A549 (cell line): Measurements from ENCODE around the gene KSR2.

ENCODE experiments used
- CTCF ChIP-seq: fragments of >200 bp; sonication (Bioruptor Twin); formaldehyde crosslinking; IDR thresholded peaks from 3 replicates; pipeline ENCODE4 v1.5.1; 2016
- EHMT2 ChIP-seq: fragments of 200-600 bp; sonication (generic); IDR thresholded peaks from 2 replicates; pipeline ENCODE4 v1.6.1; 2016; ENCODE audit warnings: antibody characterized with exemption, low read depth, mild to moderate bottlenecking, moderate library complexity
- EP300 ChIP-seq, 2 experiments: fragments of >200 bp; sonication (Bioruptor Twin); formaldehyde crosslinking; IDR thresholded peaks; 2 replicates in 1 of 2; 3 replicates in 1 of 2; pipeline ENCODE4 v1.6.1; 2016 to 2017
- FOSL2 ChIP-seq, 2 experiments: fragments of 450-650 bp in 1 of 2; fragments of >200 bp in 1 of 2; sonication (Bioruptor Twin) in 1 of 2; formaldehyde crosslinking; IDR thresholded peaks; 2 replicates each; pipeline versions ENCODE4 v1.5.0 to v1.6.1; 2016 to 2020; ENCODE audit warnings: mild to moderate bottlenecking in 1 of 2, moderate library complexity in 1 of 2
- HDAC2 ChIP-seq: fragments of 200-600 bp; sonication (generic); IDR thresholded peaks from 2 replicates; pipeline ENCODE4 v1.6.1; 2016
- KDM1A ChIP-seq: fragments of 200-600 bp; sonication (generic); IDR thresholded peaks from 2 replicates; pipeline ENCODE4 v1.6.1; 2016; ENCODE audit warnings: low read depth, mild to moderate bottlenecking
- MAZ ChIP-seq: fragments of 150-350 bp; IDR thresholded peaks from 2 replicates; pipeline ENCODE4 v1.6.1; 2014; ENCODE audit warnings: antibody characterized with exemption, low read depth, low read length, borderline replicate concordance
- NFE2L2 ChIP-seq: fragments of 150-350 bp; conservative IDR thresholded peaks from 2 replicates; pipeline ENCODE4 v1.6.1; 2014; ENCODE audit warnings: low read length
- PHF8 ChIP-seq: fragments of 200-600 bp; sonication (generic); IDR thresholded peaks from 2 replicates; pipeline ENCODE4 v1.6.1; 2016; ENCODE audit warnings: low read depth, mild to moderate bottlenecking, antibody characterized with exemption, moderate library complexity, borderline replicate concordance
- RAD21 ChIP-seq, 2 experiments: fragments of >200 bp in 1 of 2; sonication (Bioruptor Twin) in 1 of 2; formaldehyde crosslinking in 1 of 2; IDR thresholded peaks in 1 of 2; conservative IDR thresholded peaks in 1 of 2; 2 replicates in 1 of 2; 3 replicates in 1 of 2; pipeline ENCODE4 v1.6.1; 2012 to 2018; ENCODE audit warnings: inconsistent platforms in 1 of 2
- SMC3 ChIP-seq: fragments of >200 bp; sonication (Bioruptor Twin); formaldehyde crosslinking; IDR thresholded peaks from 3 replicates; pipeline ENCODE4 v1.6.1; 2018; ENCODE audit warnings: inconsistent platforms

- TF ChIP-seq RAD21 (conservative IDR thresholded peaks at IDR 0.05 in 1 of 2, IDR thresholded peaks at IDR 0.05 in 1 of 2) (no peak), CTCF (no peak), KDM1A (no peak), EHMT2 (no peak), EP300 (IDR thresholded peaks at IDR 0.05) (no peak), MAZ (no peak), PHF8 (no peak), SMC3 (no peak), HDAC2 (no peak), FOSL2 (IDR thresholded peaks at IDR 0.05) (no peak), FOSL2 (CRISPR knock-in tag; IDR thresholded peaks at IDR 0.05) (no peak), NFE2L2 (no peak)
Measured at GRCh38 chr12:117528538-117528937, 440.3 kb downstream of the KSR2 start.
